EH (cell line): ENCODE data around the gene OLFM3.

Experiments used
- DNase-seq: peaks from one replicate; pipeline ENCODE4 v3.0.0-alpha.2; 2015; ENCODE audit warnings: low read depth

Gene OLFM3

GRCh38 chr1:101943237-101943636 lies 53.5 kb downstream of the OLFM3 start:
- no peak for DNase-seq

- no peak for DNase-seq
These were observed 54.1 kb downstream of the OLFM3 start for GRCh38 chr1:101942516-101943193.

- DNase-seq, result no peak
These were observed 58.0 kb downstream of the OLFM3 start for GRCh38 chr1:101938681-101939080.

GRCh38 chr1:101929343-101929742 lies 67.4 kb downstream of the OLFM3 start:
- DNase-seq, result no peak

GRCh38 chr1:101928829-101929228 lies 67.9 kb downstream of the OLFM3 start:
- no peak for DNase-seq

GRCh38 chr1:101924700-101925099 lies 72.0 kb downstream of the OLFM3 start:
- DNase-seq, result no peak

- no peak for DNase-seq
These were observed 76.1 kb downstream of the OLFM3 start for GRCh38 chr1:101920577-101920976.

GRCh38 chr1:101918277-101918676 lies 78.4 kb downstream of the OLFM3 start:
- no peak for DNase-seq

- no peak for DNase-seq
These were observed 81.1 kb downstream of the OLFM3 start for GRCh38 chr1:101915597-101915996.

GRCh38 chr1:101914473-101915242 lies 82.1 kb downstream of the OLFM3 start:
- DNase-seq, result no peak

- no peak for DNase-seq
These were observed 84.8 kb downstream of the OLFM3 start for GRCh38 chr1:101911894-101912293.

GRCh38 chr1:101908980-101909379 lies 87.7 kb downstream of the OLFM3 start:
- DNase-seq, result no peak

GRCh38 chr1:101907264-101907663 lies 89.5 kb downstream of the OLFM3 start:
- no peak for DNase-seq

GRCh38 chr1:101905283-101905835 lies 91.4 kb downstream of the OLFM3 start:
- DNase-seq, result no peak

GRCh38 chr1:101902199-101902598 lies 94.5 kb downstream of the OLFM3 start:
- no peak for DNase-seq

- DNase-seq, result no peak
These were observed 98.6 kb downstream of the OLFM3 start for GRCh38 chr1:101898137-101898536.

GRCh38 chr1:101884621-101885020 lies 112.1 kb downstream of the OLFM3 start:
- no peak for DNase-seq

GRCh38 chr1:101875891-101876290 lies 120.8 kb downstream of the OLFM3 start:
- DNase-seq, result no peak

- no peak for DNase-seq
These were observed 123.1 kb downstream of the OLFM3 start for GRCh38 chr1:101873672-101874071.

- no peak for DNase-seq
These were observed 136.8 kb downstream of the OLFM3 start for GRCh38 chr1:101859941-101860340.

GRCh38 chr1:101854271-101854670 lies 142.5 kb downstream of the OLFM3 start:
- no peak for DNase-seq

- no peak for DNase-seq
These were observed 143.8 kb downstream of the OLFM3 start for GRCh38 chr1:101852936-101853335.

GRCh38 chr1:101849356-101849755 lies 147.4 kb downstream of the OLFM3 start:
- DNase-seq, result no peak
